ENCODE data around the gene PKHD1.

GRCh38 chr6:52059821-52060220 lies 27.6 kb downstream of the PKHD1 start:
- TF ChIP-seq CTCF (conservative IDR thresholded peaks at IDR 0.05; ENCODE audit: low read depth, low read length) (no peak), EZH2 (IDR thresholded peaks at IDR 0.05; ENCODE audit: borderline replicate concordance, low read depth, low read length, poor library complexity, severe bottlenecking) (no peak)
